ENCODE measurements around the gene ZNF182.

- TF ChIP-seq ZNF121 (tag by site-specific recombination; IDR thresholded peaks at IDR 0.05), result no peak
- TF ChIP-seq ZBTB6 (tag by site-specific recombination; IDR thresholded peaks at IDR 0.05), result no peak
- no peak for TF ChIP-seq SETDB1 (IDR thresholded peaks at IDR 0.05; ENCODE audit: insufficient read length, low read length)
Measured at GRCh38 chrX:47973235-47973634, 30.6 kb downstream of the ZNF182 start.
